ENCODE results near the gene VWC2L. TPM values are rescaled to one million over a fixed set of nuclear protein-coding genes. Genes with fewer than 3 reads are reported as not detected.

Gene VWC2L
- total and polyA plus RNA-seq, 2 experiments from 2014 or later: not detected

DNA sequence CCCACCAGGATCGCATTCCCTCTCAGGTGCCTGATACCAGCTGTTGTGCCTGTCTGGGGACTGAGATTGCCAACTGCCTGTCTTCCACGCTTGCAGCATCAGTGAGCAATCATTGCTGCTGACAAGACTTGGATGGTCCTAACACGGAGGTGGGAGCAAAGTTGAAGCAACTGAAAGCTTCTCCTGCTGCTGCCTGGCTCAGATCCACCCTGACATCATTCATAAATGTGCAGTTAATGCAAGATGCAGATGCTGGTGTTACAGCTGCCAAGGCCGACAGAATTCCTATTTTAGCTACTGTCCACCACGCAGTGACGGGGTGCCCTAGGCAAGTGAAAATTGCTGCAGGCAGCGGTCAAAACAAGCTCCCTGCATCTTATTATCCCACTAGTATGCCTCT is 131.4 kb downstream of the VWC2L start:
- Histone ChIP-seq H3K4me1 (ENCODE audit: insufficient read depth) (no peaks in the 10 kb centered on the region), H3K4me3 (no peak overlapping the region), H3K79me2 (replicated peaks; ENCODE audit: insufficient read depth) (no peaks in the 10 kb centered on the region), H3F3A (replicated peaks; ENCODE audit: low read depth) (no peaks in the 10 kb centered on the region), H2AFZ (no peak overlapping the region), H3K27ac (ENCODE audit: low read depth) (no peak overlapping the region), H3K9me2 (ENCODE audit: insufficient read depth) (no peaks in the 10 kb centered on the region), H3K36me3 (ENCODE audit: insufficient read depth) (no peaks in the 10 kb centered on the region), H4K20me1 (replicated peaks; ENCODE audit: insufficient read depth) (no peaks in the 10 kb centered on the region), H3K27me3 (ENCODE audit: insufficient read depth) (no peaks in the 10 kb centered on the region), H3K4me2 (no peak overlapping the region)
- no peak for ATAC-seq
- H3K4me1 Mint-ChIP-seq: peaks cover 2% of the 10 kb centered on the region; the same call in 1 of the 3 replicates
- TF ChIP-seq ZNF331 (CRISPR knock-in tag; IDR thresholded peaks at IDR 0.05; ENCODE audit: low read depth): no peak
- no peak for TF ChIP-seq STAT1 (IDR thresholded peaks at IDR 0.05; ENCODE audit: unreplicated experiment)
- TF ChIP-seq REST (IDR thresholded peaks at IDR 0.05; ENCODE audit: unreplicated experiment): no peak
- TF ChIP-seq CREB1 (CRISPR knock-in tag; IDR thresholded peaks at IDR 0.05; ENCODE audit: low read depth): no peak
- no peak for TF ChIP-seq POLR2AphosphoS5 (IDR thresholded peaks at IDR 0.05; ENCODE audit: low read depth)
- TF ChIP-seq EZH2 (IDR thresholded peaks at IDR 0.05; ENCODE audit: low read depth, unreplicated experiment): no peak
- no peak for TF ChIP-seq ZNF114 (CRISPR knock-in tag; IDR thresholded peaks at IDR 0.05)
- TF ChIP-seq EZH2phosphoT487 (IDR thresholded peaks at IDR 0.05; ENCODE audit: unreplicated experiment): no peak
- no peak for TF ChIP-seq JUNB (IDR thresholded peaks at IDR 0.05; ENCODE audit: unreplicated experiment)
- TF ChIP-seq CTCF (conservative IDR thresholded peaks at IDR 0.05; ENCODE audit: low read depth in 2 of 2): no peak
- TF ChIP-seq, protein P1, sequence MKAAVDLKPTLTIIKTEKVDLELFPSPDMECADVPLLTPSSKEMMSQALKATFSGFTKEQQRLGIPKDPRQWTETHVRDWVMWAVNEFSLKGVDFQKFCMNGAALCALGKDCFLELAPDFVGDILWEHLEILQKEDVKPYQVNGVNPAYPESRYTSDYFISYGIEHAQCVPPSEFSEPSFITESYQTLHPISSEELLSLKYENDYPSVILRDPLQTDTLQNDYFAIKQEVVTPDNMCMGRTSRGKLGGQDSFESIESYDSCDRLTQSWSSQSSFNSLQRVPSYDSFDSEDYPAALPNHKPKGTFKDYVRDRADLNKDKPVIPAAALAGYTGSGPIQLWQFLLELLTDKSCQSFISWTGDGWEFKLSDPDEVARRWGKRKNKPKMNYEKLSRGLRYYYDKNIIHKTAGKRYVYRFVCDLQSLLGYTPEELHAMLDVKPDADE (IDR thresholded peaks at IDR 0.05): no peak
- no peak for TF ChIP-seq NANOG (IDR thresholded peaks at IDR 0.05; ENCODE audit: borderline replicate concordance)
- TF ChIP-seq, protein P2, sequence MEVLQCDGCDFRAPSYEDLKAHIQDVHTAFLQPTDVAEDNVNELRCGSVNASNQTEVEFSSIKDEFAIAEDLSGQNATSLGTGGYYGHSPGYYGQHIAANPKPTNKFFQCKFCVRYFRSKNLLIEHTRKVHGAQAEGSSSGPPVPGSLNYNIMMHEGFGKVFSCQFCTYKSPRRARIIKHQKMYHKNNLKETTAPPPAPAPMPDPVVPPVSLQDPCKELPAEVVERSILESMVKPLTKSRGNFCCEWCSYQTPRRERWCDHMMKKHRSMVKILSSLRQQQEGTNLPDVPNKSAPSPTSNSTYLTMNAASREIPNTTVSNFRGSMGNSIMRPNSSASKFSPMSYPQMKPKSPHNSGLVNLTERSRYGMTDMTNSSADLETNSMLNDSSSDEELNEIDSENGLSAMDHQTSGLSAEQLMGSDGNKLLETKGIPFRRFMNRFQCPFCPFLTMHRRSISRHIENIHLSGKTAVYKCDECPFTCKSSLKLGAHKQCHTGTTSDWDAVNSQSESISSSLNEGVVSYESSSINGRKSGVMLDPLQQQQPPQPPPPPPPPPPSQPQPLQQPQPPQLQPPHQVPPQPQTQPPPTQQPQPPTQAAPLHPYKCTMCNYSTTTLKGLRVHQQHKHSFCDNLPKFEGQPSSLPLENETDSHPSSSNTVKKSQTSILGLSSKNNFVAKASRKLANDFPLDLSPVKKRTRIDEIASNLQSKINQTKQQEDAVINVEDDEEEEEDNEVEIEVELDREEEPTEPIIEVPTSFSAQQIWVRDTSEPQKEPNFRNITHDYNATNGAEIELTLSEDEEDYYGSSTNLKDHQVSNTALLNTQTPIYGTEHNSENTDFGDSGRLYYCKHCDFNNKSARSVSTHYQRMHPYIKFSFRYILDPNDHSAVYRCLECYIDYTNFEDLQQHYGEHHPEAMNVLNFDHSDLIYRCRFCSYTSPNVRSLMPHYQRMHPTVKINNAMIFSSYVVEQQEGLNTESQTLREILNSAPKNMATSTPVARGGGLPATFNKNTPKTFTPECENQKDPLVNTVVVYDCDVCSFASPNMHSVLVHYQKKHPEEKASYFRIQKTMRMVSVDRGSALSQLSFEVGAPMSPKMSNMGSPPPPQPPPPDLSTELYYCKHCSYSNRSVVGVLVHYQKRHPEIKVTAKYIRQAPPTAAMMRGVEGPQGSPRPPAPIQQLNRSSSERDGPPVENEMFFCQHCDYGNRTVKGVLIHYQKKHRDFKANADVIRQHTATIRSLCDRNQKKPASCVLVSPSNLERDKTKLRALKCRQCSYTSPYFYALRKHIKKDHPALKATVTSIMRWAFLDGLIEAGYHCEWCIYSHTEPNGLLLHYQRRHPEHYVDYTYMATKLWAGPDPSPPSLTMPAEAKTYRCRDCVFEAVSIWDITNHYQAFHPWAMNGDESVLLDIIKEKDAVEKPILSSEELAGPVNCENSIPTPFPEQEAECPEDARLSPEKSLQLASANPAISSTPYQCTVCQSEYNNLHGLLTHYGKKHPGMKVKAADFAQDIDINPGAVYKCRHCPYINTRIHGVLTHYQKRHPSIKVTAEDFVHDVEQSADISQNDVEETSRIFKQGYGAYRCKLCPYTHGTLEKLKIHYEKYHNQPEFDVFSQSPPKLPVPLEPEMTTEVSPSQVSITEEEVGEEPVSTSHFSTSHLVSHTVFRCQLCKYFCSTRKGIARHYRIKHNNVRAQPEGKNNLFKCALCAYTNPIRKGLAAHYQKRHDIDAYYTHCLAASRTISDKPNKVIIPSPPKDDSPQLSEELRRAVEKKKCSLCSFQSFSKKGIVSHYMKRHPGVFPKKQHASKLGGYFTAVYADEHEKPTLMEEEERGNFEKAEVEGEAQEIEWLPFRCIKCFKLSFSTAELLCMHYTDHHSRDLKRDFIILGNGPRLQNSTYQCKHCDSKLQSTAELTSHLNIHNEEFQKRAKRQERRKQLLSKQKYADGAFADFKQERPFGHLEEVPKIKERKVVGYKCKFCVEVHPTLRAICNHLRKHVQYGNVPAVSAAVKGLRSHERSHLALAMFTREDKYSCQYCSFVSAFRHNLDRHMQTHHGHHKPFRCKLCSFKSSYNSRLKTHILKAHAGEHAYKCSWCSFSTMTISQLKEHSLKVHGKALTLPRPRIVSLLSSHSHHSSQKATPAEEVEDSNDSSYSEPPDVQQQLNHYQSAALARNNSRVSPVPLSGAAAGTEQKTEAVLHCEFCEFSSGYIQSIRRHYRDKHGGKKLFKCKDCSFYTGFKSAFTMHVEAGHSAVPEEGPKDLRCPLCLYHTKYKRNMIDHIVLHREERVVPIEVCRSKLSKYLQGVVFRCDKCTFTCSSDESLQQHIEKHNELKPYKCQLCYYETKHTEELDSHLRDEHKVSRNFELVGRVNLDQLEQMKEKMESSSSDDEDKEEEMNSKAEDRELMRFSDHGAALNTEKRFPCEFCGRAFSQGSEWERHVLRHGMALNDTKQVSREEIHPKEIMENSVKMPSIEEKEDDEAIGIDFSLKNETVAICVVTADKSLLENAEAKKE (CRISPR knock-in tag; IDR thresholded peaks at IDR 0.05): no peak
- no peaks in the 10 kb centered on the region for H3K27me3 Mint-ChIP-seq (ENCODE audit: insufficient read depth, low read depth, poor library complexity)
- H3K36me3 Mint-ChIP-seq (ENCODE audit: low read depth): no peaks in the 10 kb centered on the region
- H3K27ac Mint-ChIP-seq: no peak overlapping the region
- no peaks in the 10 kb centered on the region for H3K9me3 Mint-ChIP-seq
- no peak for DNase-seq (ENCODE audit: low spot score)
- no peak overlapping the region for H3K4me3 Mint-ChIP-seq

Data from GM23338 (cell line).